Fibroblast of lung (primary cell): ENCODE measurements around the gene GRPEL2.

Source experiments
- CTCF ChIP-seq, 2 donors: IDR thresholded peaks in 1 of 2; conservative IDR thresholded peaks in 1 of 2; 1 replicate in 1 of 2; 2 replicates in 1 of 2; pipeline ENCODE4 v1.5.1; 2011 to 2012; ENCODE audit warnings: low read length in 2 of 2, control low read depth in 1 of 2, inconsistent platforms in 1 of 2, low read depth in 1 of 2, mild to moderate bottlenecking in 1 of 2
- EZH2 ChIP-seq: IDR thresholded peaks from 2 replicates; pipeline ENCODE4 v1.5.1; 2012; ENCODE audit warnings: low read length, control low read depth, mild to moderate bottlenecking; ENCODE audit errors: missing control alignments

- TF ChIP-seq CTCF (conservative IDR thresholded peaks at IDR 0.05 in 1 of 2, IDR thresholded peaks at IDR 0.05 in 1 of 2; ENCODE audit: low read depth in 1 of 2, low read length in 2 of 2) (no peak), EZH2 (no peak)
Observed at GRCh38 chr5:149325166-149325735, 20.0 kb upstream of the GRPEL2 start.
